OCI-LY7 (cell line): Measurements from ENCODE around the gene AIP. TPM values are rescaled to one million over a fixed set of nuclear protein-coding genes. Genes with fewer than 3 reads are reported as not detected.

ENCODE experiments used
- BruUV-seq: library from RNA; stranded (reverse); fragments of 400-500 nt; replicated peaks from 2 replicates; lab custom pipeline; 2021; lab: Mats Ljungman, UMichigan
- CTCF ChIA-PET: fragments of 300-600 bp; sonication (Branson Sonifier 250); formaldehyde crosslinking; loops from one replicate; lab custom pipeline; 2022; ENCODE audit warnings: antibody characterized with exemption; ENCODE audit not compliant: unreplicated experiment; lab: Charles Lee
- POLR2A ChIA-PET: fragments of 300-600 bp; sonication (Branson Sonifier 250); formaldehyde crosslinking; loops from one replicate; lab custom pipeline; 2022; ENCODE audit warnings: antibody characterized with exemption; lab: Charles Lee
- DNase-seq: peaks from one replicate; pipeline ENCODE4 v3.0.0-alpha.2; 2015; ENCODE audit warnings: low spot score
- H2AFZ ChIP-seq: fragments of 200-600 bp; sonication (generic), shearing (Covaris generic); 2 replicates; pipeline ENCODE4 v1.6.1; 2014; ENCODE audit warnings: mild to moderate bottlenecking, antibody characterized with exemption, low read length, moderate library complexity
- H3K27ac ChIP-seq: fragments of 200-600 bp; sonication (generic); 2 replicates; pipeline ENCODE4 v1.5.1; 2014; ENCODE audit warnings: mixed run types, low read depth, mild to moderate bottlenecking, moderate library complexity, low read length, inconsistent platforms; ENCODE audit not compliant: poor library complexity, severe bottlenecking
- H3K36me3 ChIP-seq: fragments of 200-600 bp; sonication (generic); 2 replicates; pipeline ENCODE4 v1.6.1; 2014; ENCODE audit warnings: mild to moderate bottlenecking, antibody characterized with exemption, low read length, moderate library complexity, mixed read lengths; ENCODE audit not compliant: insufficient read depth
- H3K4me1 ChIP-seq: fragments of 200-600 bp; sonication (generic); 2 replicates; pipeline ENCODE4 v1.5.1; 2014; ENCODE audit warnings: mild to moderate bottlenecking, low read length; ENCODE audit not compliant: insufficient read depth, poor library complexity, severe bottlenecking
- H3K4me2 ChIP-seq: fragments of 200-600 bp; sonication (generic); 2 replicates; pipeline ENCODE4 v1.6.1; 2014; ENCODE audit warnings: mild to moderate bottlenecking, low read length
- H3K4me3 ChIP-seq: fragments of 200-600 bp; sonication (generic); 2 replicates; pipeline ENCODE4 v1.5.1; 2014; ENCODE audit warnings: mild to moderate bottlenecking, low read depth, low read length; ENCODE audit not compliant: poor library complexity, severe bottlenecking
- H3K79me2 ChIP-seq: fragments of 200-600 bp; sonication (generic); 2 replicates; pipeline ENCODE4 v1.6.1; 2016; ENCODE audit warnings: low read depth, mild to moderate bottlenecking, low read length, moderate library complexity, mixed read lengths; ENCODE audit not compliant: insufficient read depth
- H3K9me2 ChIP-seq: fragments of 200-600 bp; sonication (generic); 2 replicates; pipeline ENCODE4 v1.6.1; 2016; ENCODE audit warnings: mild to moderate bottlenecking, low read length, mixed read lengths; ENCODE audit not compliant: insufficient read depth
- H3K9me3 ChIP-seq: fragments of 200-600 bp; sonication (generic); 2 replicates; pipeline ENCODE4 v1.6.1; 2014; ENCODE audit warnings: mild to moderate bottlenecking, mixed run types, low read length, mixed read lengths
- H4K20me1 ChIP-seq: fragments of 200-600 bp; sonication (generic); 2 replicates; pipeline ENCODE4 v1.6.1; 2014; ENCODE audit warnings: mild to moderate bottlenecking, antibody characterized with exemption, low read length, moderate library complexity, mixed read lengths; ENCODE audit not compliant: insufficient read depth
- EZH2phosphoT487 ChIP-seq: fragments of 200-600 bp; sonication (generic); IDR thresholded peaks from 2 replicates; pipeline ENCODE4 v1.6.1; 2018; ENCODE audit warnings: low read depth, borderline replicate concordance, mild to moderate bottlenecking, mixed run types, antibody characterized with exemption, low read length, moderate library complexity, mixed read lengths
- intact Hi-C: fragments of 100-400 bp; cut with micrococcal nuclease; formaldehyde crosslinking; loops from one replicate; pipeline ENCODE4 v1.10.0; 2022; ENCODE audit not compliant: unreplicated experiment
- total RNA-seq, 2 experiments: library from RNA; depleted of rRNA in 1 of 2; stranded (reverse); fragments of >200 nt in 1 of 2; shearing (Covaris generic) in 1 of 2; gene quantifications; 2 replicates each; pipeline ENCODE4 v1.2.3, GENCODE V29; 2014 to 2022
- TF ChIP-seq, protein P1 (sequence below): fragments of 200-600 bp; sonication (generic); conservative IDR thresholded peaks from 2 replicates; pipeline ENCODE4 v1.5.1; 2014; ENCODE audit warnings: mild to moderate bottlenecking, antibody characterized with exemption, low read length, moderate library complexity, mixed read lengths

The AIP gene
- total RNA-seq, 2 experiments from 2014 or later, result 112 to 125 TPM

DNA sequence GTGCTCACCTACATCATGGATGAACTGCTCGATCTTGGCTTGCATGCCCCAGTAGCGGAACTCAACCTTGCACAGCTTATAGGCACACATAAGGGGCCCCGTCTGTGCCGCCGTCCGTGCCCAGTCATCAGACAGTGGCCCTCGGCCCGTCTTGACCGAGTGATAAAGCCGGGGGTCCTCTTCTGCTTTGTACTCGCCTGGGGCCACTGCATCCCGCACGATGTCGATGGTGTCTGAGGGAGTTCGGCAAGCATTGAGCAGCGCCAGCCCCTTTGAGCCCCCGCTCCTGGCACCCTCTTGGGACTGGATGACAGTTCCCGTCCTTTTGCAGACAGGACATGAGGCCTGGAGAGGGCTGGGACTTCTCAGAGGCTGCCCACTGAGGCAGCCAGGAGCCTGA lies 19.0 kb downstream of the AIP start:
- CTCF ChIA-PET, result no interaction called here
- H3K4me1 ChIP-seq, result peaks cover 25% of the 10 kb centered on the region
- POLR2A ChIA-PET, result no interaction called here

DNA sequence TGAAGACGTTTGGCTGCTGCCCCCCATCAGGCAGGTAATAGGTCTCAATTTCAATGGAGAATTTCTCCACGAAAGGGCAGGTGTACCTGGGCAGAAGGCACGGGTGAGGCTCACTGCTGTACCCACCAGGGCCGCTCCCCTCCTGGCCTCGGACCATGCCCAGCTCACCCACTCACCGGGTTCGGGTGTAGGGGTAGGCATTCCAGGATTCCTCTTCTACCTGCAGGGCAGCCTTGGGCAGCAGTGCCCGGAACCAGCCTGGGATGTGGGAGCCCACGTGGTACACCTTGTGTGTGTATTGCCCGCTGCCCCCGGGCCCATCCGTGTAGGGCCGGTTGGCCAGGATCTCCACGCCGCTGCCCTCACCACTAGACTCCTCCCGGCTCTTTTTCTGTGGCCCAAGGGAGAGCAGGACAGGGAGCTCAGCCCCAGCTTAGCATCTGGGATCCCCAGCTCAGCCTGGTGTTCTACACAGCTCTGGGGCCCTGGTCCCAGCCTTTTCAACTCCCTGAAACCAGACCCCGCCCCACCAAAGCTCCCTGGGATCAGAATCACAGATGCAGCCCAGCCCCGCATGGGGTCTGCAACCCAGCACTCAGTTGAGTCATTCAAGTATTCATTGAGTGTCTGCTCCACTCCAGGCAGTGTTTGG lies 19.6 kb downstream of the AIP start:
- H3K9me2 ChIP-seq, result no peaks in the 10 kb centered on the region
- H3K4me3 ChIP-seq, result no peak overlapping the region
- no peaks in the 10 kb centered on the region for H3K9me3 ChIP-seq
- no TSS peak for BruUV-seq
- H3K36me3 ChIP-seq, result peaks cover 18% of the 10 kb centered on the region; the same call in 1 of the 2 replicates
- DNase-seq, result no peak
- peaks cover 31% of the 10 kb centered on the region for H3K4me1 ChIP-seq
- no peak overlapping the region for H3K27ac ChIP-seq
- POLR2A ChIA-PET, result no interaction called here
- no peak for TF ChIP-seq EZH2phosphoT487
- TF ChIP-seq, protein P1, sequence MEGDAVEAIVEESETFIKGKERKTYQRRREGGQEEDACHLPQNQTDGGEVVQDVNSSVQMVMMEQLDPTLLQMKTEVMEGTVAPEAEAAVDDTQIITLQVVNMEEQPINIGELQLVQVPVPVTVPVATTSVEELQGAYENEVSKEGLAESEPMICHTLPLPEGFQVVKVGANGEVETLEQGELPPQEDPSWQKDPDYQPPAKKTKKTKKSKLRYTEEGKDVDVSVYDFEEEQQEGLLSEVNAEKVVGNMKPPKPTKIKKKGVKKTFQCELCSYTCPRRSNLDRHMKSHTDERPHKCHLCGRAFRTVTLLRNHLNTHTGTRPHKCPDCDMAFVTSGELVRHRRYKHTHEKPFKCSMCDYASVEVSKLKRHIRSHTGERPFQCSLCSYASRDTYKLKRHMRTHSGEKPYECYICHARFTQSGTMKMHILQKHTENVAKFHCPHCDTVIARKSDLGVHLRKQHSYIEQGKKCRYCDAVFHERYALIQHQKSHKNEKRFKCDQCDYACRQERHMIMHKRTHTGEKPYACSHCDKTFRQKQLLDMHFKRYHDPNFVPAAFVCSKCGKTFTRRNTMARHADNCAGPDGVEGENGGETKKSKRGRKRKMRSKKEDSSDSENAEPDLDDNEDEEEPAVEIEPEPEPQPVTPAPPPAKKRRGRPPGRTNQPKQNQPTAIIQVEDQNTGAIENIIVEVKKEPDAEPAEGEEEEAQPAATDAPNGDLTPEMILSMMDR, result no peak
- no peak overlapping the region for H2AFZ ChIP-seq
- no peak overlapping the region for H3K4me2 ChIP-seq
- CTCF ChIA-PET, result no interaction called here
- H3K79me2 ChIP-seq, result peaks cover 17% of the 10 kb centered on the region
- intact Hi-C loops, result no loop called here
- 0 out of 2 replicates have a peak, but pooled peaks cover 9% of the 10 kb centered on the region for H4K20me1 ChIP-seq

More for the DNA sequence above, 19.0 kb downstream of the AIP start:
- TF ChIP-seq EZH2phosphoT487, result no peak
- TF ChIP-seq, protein P1, result no peak
- H4K20me1 ChIP-seq, result 0 out of 2 replicates have a peak, but pooled peaks cover 6% of the 10 kb centered on the region
- peaks cover 11% of the 10 kb centered on the region for H3K79me2 ChIP-seq
- no peak for DNase-seq
- intact Hi-C loops, result no loop called here
- H3K36me3 ChIP-seq, result peaks cover 14% of the 10 kb centered on the region; the same call in 1 of the 2 replicates
- H3K4me2 ChIP-seq, result no peak overlapping the region
- BruUV-seq, result no TSS peak
- no peak overlapping the region for H2AFZ ChIP-seq
- no peak overlapping the region for H3K4me3 ChIP-seq
- no peak overlapping the region for H3K27ac ChIP-seq
- H3K9me2 ChIP-seq, result no peaks in the 10 kb centered on the region
- no peaks in the 10 kb centered on the region for H3K9me3 ChIP-seq
